ENCODE data around the gene PIEZO1.

DNA sequence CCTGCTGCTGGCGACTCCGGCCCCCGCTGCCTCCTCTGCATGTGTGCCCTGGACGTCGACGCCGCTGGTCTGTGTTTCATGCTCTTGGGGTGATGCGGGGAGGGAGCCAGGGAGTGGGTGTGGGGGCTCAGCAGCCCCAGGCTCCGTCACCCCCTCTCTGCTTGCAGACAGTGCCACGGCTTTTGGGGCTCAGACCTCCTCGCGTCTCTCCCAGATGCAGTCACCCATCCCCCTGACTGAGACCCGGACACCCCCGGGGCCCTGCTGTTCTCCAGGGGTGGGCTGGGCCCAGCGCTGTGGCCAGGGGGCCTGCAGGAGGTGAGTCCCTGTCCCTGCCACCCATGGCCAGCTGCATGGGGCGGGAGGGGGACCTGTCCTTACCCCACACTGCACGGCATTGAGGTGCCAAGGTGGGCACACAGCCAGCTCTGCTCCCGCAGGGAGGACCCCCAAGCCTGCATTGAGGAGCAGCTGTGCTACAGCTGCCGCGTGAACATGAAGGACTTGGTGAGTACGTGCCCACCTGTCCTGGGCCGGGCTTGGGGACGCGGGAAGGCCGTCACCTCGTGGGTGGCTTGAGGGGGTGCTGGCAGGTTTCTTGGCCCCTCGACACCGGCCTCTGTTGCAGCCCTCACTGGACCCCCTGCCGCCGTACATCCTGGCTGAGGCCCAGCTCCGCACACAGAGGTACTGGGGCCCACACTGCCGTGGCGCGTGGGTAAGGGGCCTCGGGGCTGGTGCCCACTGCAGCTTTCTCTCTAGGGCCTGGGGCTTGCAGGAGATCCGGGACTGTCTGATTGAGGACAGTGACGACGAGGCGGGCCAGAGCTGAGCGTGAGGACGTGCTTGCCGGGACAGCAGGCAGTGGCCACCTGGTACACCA, 70.4 kb downstream of the PIEZO1 start:
- TF ChIP-seq, protein P1, sequence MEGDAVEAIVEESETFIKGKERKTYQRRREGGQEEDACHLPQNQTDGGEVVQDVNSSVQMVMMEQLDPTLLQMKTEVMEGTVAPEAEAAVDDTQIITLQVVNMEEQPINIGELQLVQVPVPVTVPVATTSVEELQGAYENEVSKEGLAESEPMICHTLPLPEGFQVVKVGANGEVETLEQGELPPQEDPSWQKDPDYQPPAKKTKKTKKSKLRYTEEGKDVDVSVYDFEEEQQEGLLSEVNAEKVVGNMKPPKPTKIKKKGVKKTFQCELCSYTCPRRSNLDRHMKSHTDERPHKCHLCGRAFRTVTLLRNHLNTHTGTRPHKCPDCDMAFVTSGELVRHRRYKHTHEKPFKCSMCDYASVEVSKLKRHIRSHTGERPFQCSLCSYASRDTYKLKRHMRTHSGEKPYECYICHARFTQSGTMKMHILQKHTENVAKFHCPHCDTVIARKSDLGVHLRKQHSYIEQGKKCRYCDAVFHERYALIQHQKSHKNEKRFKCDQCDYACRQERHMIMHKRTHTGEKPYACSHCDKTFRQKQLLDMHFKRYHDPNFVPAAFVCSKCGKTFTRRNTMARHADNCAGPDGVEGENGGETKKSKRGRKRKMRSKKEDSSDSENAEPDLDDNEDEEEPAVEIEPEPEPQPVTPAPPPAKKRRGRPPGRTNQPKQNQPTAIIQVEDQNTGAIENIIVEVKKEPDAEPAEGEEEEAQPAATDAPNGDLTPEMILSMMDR (IDR thresholded peaks at IDR 0.05), result no peak
- TF ChIP-seq POLR2AphosphoS2 (conservative IDR thresholded peaks at IDR 0.05; ENCODE audit: low read length), result no peak
- no peak for TF ChIP-seq RFX5 (IDR thresholded peaks at IDR 0.05)
- no peak for TF ChIP-seq EHMT2 (IDR thresholded peaks at IDR 0.05; ENCODE audit: low read depth)
- no peak for TF ChIP-seq GATA3 (IDR thresholded peaks at IDR 0.05; ENCODE audit: borderline replicate concordance)
- no peak for TF ChIP-seq NR3C1 (IDR thresholded peaks at IDR 0.05)
- no peak for TF ChIP-seq POLR2A (IDR thresholded peaks at IDR 0.05; ENCODE audit: low read length)
- no peak for TF ChIP-seq CEBPB (IDR thresholded peaks at IDR 0.05)
- TF ChIP-seq ZSCAN20 (CRISPR knock-in tag; IDR thresholded peaks at IDR 0.05), result no peak
- no peak for TF ChIP-seq CBX2 (IDR thresholded peaks at IDR 0.05; ENCODE audit: borderline replicate concordance, low read depth)
- no peak for TF ChIP-seq ZFP36 (IDR thresholded peaks at IDR 0.05; ENCODE audit: borderline replicate concordance, partially characterized antibody)
- TF ChIP-seq EP300 (IDR thresholded peaks at IDR 0.05), result no peak
- TF ChIP-seq HES2 (IDR thresholded peaks at IDR 0.05), result no peak
